GM19240 (cell line): ENCODE data around the gene CNTN1.
"Not testable (repeated sequence)": the region's sequence is repeated elsewhere in the genome, so short reads cannot be mapped to it uniquely, and the experiment has no call there.

ENCODE experiments used
- DNase-seq: peaks from one replicate; pipeline ENCODE4 v3.0.0; 2011; ENCODE audit warnings: low spot score; ENCODE audit not compliant: insufficient read length

CNTN1 gene

GRCh38 chr12:40697566-40698259 lies 5.5 kb downstream of the CNTN1 start:
- DNase-seq: no peak

- DNase-seq: no peak
These were observed 9.5 kb downstream of the CNTN1 start for GRCh38 chr12:40701756-40702155.

DNA sequence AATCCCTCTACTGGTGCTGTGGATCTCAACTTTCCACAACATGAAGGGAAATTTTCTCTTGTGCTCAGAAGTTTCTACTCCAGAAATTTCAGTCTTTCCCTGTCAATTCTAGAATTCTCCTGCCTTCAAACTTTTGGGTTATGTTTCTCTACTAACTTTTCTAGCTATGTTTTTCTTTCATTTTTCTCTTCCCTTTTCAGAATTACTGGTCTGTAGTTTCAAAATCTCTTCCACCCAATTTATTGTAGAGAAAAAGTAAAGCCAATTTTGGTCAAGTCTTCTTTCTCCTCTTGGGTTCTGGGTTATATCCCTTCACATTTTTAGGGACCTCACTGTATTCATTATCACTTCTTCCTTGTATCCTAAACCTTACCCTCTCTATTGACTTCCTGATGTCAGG lies 18.9 kb downstream of the CNTN1 start:
- DNase-seq: no peak

GRCh38 chr12:40714636-40715035 lies 22.4 kb downstream of the CNTN1 start:
- DNase-seq: no peak

GRCh38 chr12:40716037-40716436 lies 23.8 kb downstream of the CNTN1 start:
- DNase-seq: no peak

DNA sequence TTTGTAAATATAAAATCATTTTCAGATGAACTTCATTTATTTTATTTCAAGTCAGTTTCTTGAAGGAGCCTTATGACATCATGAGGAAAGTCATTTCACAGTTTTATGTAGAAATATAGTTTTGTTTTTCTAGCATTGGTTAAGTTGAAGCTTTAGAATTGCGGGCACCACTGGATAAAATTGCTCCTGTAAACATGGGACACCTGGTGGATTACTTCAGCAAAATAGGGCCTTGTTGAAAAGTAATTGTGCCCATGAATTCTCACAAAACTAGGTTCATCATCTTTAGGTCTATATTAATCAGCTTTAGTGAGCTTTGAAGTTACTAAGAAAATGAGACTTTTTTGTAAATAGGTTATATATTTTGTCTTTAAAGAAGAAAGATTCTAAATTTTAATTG lies 25.3 kb downstream of the CNTN1 start:
- DNase-seq: no peak

GRCh38 chr12:40718878-40719372 lies 26.7 kb downstream of the CNTN1 start:
- DNase-seq: no peak

GRCh38 chr12:40723001-40723400 lies 30.8 kb downstream of the CNTN1 start:
- DNase-seq: no peak

DNA sequence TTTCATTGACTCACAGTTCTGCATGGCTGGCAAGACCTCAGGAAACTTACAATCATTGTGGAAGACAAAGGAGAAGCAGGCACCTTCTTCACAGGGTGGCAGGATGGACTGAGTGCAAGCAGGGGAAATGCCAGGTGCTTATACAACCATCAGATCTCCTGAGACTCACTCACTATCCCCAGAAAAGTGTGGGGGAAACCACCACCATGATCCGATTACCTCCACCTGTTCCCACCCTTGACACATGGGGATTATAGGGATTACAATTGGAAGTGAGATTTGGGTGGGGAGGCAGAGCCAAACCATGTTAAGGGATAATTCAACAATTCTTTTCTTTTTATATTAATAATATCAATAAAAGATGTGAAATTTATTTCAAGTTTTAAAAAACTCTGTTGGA lies 34.1 kb downstream of the CNTN1 start:
- no peak for DNase-seq

- DNase-seq: no peak
These were observed 35.7 kb downstream of the CNTN1 start for GRCh38 chr12:40727774-40728483.

DNA sequence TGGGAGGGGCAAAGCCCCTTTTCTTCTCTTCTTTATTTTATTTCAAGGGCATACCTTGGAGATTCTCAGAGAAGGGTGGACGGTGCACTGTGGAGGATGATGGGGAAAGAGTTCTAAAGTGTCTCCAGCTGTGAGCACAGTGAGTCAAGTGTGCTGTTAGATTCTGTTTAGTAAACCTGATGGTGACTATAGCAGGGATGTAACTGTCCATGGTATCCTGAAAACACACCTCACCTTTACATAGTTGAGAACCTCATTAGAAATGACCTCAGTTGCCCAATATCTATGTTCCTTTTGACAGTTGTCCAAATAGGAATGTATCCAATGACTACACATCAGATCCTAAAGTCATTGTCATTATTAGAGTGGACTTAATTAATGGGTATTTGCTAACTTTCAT lies 38.0 kb downstream of the CNTN1 start:
- no peak for DNase-seq

- no peak for DNase-seq
These were observed 41.6 kb downstream of the CNTN1 start for GRCh38 chr12:40733871-40734270.

GRCh38 chr12:40734276-40734675 lies 42.0 kb downstream of the CNTN1 start:
- DNase-seq: no peak

- DNase-seq: no peak
These were observed 43.5 kb downstream of the CNTN1 start for GRCh38 chr12:40735551-40736230.

- not testable (repeated sequence) for DNase-seq
These were observed 45.2 kb downstream of the CNTN1 start for GRCh38 chr12:40737416-40737815.

DNA sequence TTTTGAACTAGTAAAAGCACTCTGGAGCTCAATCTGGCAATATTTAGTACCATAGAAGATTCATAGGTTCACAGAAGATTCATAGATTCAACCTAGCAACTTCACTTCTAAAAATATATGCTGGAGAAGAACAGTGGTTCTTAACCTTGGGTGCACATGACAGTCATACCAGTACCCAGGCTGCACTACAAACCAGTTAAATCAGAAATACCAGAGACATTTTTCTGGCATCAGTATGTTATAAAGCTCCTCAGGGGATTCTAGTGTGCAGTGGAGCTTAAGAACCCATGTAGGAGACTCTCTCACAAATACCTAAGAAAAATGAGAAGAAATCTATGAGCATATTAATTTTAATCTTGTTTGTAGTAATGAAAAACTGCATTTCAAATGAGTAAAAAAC lies 46.6 kb downstream of the CNTN1 start:
- DNase-seq: no peak

DNA sequence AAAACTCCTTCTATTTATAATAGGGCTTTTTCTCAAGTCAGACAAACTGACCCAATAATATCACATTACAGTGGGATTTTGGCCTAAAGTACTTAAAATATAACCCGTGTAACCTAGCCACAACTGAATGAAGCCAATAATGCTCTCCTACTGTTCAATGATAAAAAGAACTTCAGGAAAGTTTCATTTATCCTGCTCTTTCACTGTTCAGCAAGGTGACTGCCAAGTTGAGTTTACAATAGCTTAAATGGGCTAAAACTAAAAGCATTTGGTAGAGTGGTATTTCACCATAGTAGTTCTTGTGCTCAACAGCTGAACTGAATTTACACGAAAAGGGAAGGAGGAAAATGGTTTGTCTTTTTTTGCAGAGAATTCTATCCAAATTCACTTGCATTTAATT lies 49.8 kb downstream of the CNTN1 start:
- no peak for DNase-seq

GRCh38 chr12:40745386-40745785 lies 53.1 kb downstream of the CNTN1 start:
- no peak for DNase-seq

DNA sequence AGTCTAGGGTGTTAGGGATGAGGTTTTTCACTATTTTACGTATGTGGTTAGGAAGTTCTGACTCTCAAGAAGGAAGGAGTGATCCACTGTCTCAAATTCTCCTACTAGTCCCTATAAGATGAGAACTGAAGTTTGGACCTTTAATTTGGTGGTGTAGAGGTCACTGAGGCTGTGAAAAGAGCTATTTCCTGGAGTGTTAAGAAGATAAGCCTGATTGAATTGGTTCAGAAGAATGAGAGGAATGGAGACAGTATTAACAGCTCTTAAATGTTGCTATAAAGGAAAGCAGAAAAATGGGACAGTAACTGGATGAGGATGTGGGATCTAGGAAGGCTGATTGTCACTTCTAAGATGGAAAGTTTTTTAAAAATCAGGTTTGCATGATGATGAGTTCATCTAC lies 57.6 kb downstream of the CNTN1 start:
- DNase-seq: no peak

DNA sequence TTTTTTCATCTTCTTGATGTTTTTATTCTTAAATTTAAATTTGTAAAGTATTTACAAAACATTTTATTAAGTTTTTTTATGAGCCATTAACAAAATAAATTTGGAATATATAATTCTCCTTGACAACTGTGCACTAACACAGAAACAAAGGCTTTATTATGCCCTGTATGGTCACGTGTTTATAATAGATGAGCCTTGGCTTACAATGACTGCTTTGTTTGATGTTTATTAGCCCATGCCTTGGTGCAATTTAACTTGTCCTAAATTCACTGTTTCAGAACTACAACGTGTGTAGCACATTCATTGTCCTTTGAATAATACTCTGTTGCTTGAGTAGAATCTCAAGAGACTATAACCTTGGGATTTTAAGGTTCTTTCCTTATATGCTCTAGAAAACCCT lies 59.8 kb downstream of the CNTN1 start:
- no peak for DNase-seq

- DNase-seq: no peak
These were observed 68.6 kb downstream of the CNTN1 start for GRCh38 chr12:40760821-40761220.

DNA sequence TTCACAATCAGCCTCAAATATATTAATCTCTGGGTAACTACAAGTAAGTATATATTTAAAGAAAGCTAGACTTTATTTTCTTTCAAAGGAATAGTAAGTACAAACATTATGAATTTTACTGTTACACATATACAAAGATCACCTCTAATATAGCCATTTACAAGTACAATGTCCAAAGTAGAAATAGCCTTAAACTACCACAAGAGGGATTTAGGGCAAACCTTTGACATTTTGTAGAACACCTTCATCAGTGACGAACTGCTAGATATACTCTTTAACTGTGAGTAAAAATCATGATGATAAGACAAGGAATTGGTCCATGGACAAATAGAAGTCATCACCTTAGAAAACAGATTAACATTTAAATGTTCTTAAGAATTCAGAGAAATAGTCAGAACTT lies 69.8 kb downstream of the CNTN1 start:
- DNase-seq: no peak
